Measurements from ENCODE around the gene UBE2D2. TPM values are rescaled to one million over a fixed set of nuclear protein-coding genes. Genes with fewer than 3 reads are reported as not detected.

The UBE2D2 gene
- polyA plus RNA-seq, 2 of the 4 experiments (the other 2 are of a cell fraction), result 74.8 to 115 TPM

- no peak overlapping the region for H3K4me3 ChIP-seq
- POLR2A ChIA-PET, result no interaction called here
- FAIRE-seq (no peak), DNase-seq (ENCODE audit: low read depth in 1 of 2, low spot score in 1 of 2) (no peak), ATAC-seq (no peak)
- CTCF ChIA-PET, result interaction anchor here (0.8 to 4.6 kb wide), 5 partner anchors 10 to 108 kb away, joined by 4 to 37 read pairs (median 7); partner anchors contain the start of gene CXXC5
- H3K4me1 ChIP-seq, result peaks cover 100% of the 10 kb centered on the region
- peak overlapping the region; percentile 75 for H3K4me2 ChIP-seq
- peak overlapping the region; percentile 87 to 98 for H3K27ac ChIP-seq
- TF ChIP-seq PHF8 (IDR thresholded peaks at IDR 0.05; ENCODE audit: borderline replicate concordance, low read depth) (no peak), ZC3H11A (IDR thresholded peaks at IDR 0.05) (no peak), RARB (CRISPR knock-in tag; IDR thresholded peaks at IDR 0.05) (no peak), NR3C1 (IDR thresholded peaks at IDR 0.05) (no peak), TFCP2L1 (CRISPR knock-in tag; IDR thresholded peaks at IDR 0.05) (no peak), HDAC2 (IDR thresholded peaks at IDR 0.05) (no peak), ZFP36 (IDR thresholded peaks at IDR 0.05; ENCODE audit: borderline replicate concordance, partially characterized antibody) (no peak), ZSCAN20 (CRISPR knock-in tag; IDR thresholded peaks at IDR 0.05) (no peak), CHD4 (IDR thresholded peaks at IDR 0.05; ENCODE audit: borderline replicate concordance) (no peak), GATA3 (IDR thresholded peaks at IDR 0.05; ENCODE audit: borderline replicate concordance) (no peak), ELK1 (IDR thresholded peaks at IDR 0.05; ENCODE audit: low read depth, low read length) (no peak), ESRRA (IDR thresholded peaks at IDR 0.05; ENCODE audit: borderline replicate concordance, low read length) (no peak), HOXB5 (CRISPR knock-in tag; IDR thresholded peaks at IDR 0.05) (no peak)
- H3K9me3 ChIP-seq, result no peaks in the 10 kb centered on the region
- WGBS (ENCODE audit: missing lambda C conversion rate), result 86% methylated on average over 11 of the region's 12 CpGs
These were observed 96.5 kb downstream of the UBE2D2 start for GRCh38 chr5:139657363-139658321.

DNA sequence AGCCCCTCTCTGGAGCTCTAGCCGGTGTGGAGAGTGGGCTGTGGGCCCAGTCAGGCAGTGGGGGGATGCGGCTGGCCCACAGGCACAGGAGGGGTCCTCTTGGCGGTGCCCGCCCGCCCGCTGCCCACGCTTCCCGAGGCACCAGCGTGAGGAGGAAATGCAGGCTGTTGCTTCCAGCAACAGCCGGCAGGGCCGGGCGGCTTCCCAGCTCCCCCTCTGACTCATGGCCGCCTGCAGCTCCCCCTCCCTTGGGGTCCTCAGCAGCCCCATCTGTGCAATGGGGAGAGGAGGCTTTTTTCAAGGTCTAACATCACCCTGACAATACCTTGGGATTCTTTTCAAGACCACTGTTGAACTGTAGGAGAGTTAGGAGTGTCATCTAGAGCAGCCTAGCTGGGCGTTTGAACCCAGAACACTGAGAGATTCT, 97.4 kb downstream of the UBE2D2 start:
- WGBS (ENCODE audit: missing lambda C conversion rate), result 67% methylated on average over 9 of the region's 14 CpGs
- ATAC-seq, result no peak
- Histone ChIP-seq H3K27ac (peak overlapping the region; percentile 87 to 98), H3K4me3 (0 out of 3 replicates have a peak overlapping the region, but pooled peaks have one; percentile 15), H3K9me3 (no peaks in the 10 kb centered on the region), H3K4me2 (peak overlapping the region; percentile 75), H3K4me1 (peaks cover 100% of the 10 kb centered on the region)
- FAIRE-seq, result no peak
- no peak for DNase-seq (ENCODE audit: low read depth in 1 of 2, low spot score in 1 of 2)
- POLR2A ChIA-PET, result no interaction called here
- CTCF ChIA-PET, result interaction anchor here (0.6 to 4.6 kb wide), 7 partner anchors 11 to 107 kb away, joined by 3 to 37 read pairs (median 7); partner anchors contain the start of gene CXXC5
- no peak for TF ChIP-seq HOXB13 (CRISPR knock-in tag; IDR thresholded peaks at IDR 0.05; ENCODE audit: low read depth)
- TF ChIP-seq KDM1A (IDR thresholded peaks at IDR 0.05; ENCODE audit: low read depth), result 0 out of 2 replicates have a peak, but pooled peaks have one; percentile 31
- TF ChIP-seq FOSL2 (IDR thresholded peaks at IDR 0.05), result no peak
- peak; percentile 47 for TF ChIP-seq FOSL2 (CRISPR knock-in tag; IDR thresholded peaks at IDR 0.05)
- TF ChIP-seq EHF (CRISPR knock-in tag; IDR thresholded peaks at IDR 0.05), result no peak
- TF ChIP-seq HDAC2 (IDR thresholded peaks at IDR 0.05), result peak; percentile 24; the same call in 1 of the 2 replicates

- DNase-seq (ENCODE audit: low read depth in 1 of 2, low spot score in 1 of 2) (peak in 1 of 2 experiments; percentile 70), FAIRE-seq (no peak), ATAC-seq (peak; percentile 14 to 31; a peak in 5 of 6 replicates)
- peak overlapping the region; percentile 87 to 98 for H3K27ac ChIP-seq
- H3K4me1 ChIP-seq, result peaks cover 100% of the 10 kb centered on the region
- 16% methylated on average over 9 of the region's 15 CpGs for WGBS (ENCODE audit: missing lambda C conversion rate)
- TF ChIP-seq PBX3 (IDR thresholded peaks at IDR 0.05) (0 out of 2 replicates have a peak, but pooled peaks have one; percentile 2), EHF (CRISPR knock-in tag; IDR thresholded peaks at IDR 0.05) (no peak)
- POLR2A ChIA-PET, result interaction anchor here (0.8 to 2.5 kb wide), 2 partner anchors 11 kb away, joined by 3 to 13 read pairs; partner anchors contain the start of gene CXXC5
- no peaks in the 10 kb centered on the region for H3K9me3 ChIP-seq
- H3K4me3 ChIP-seq, result peak overlapping the region; percentile 31
- peak overlapping the region; percentile 75 for H3K4me2 ChIP-seq
- CTCF ChIA-PET, result interaction anchor here (0.6 to 4.6 kb wide), 8 partner anchors 12 to 141 kb away, joined by 3 to 37 read pairs (median 8); partner anchors contain the start of gene CXXC5
These were observed 98.0 kb downstream of the UBE2D2 start for GRCh38 chr5:139658928-139659667.
